ENCODE results near the gene TNFRSF8. TPM values are rescaled to one million over a fixed set of nuclear protein-coding genes. Genes with fewer than 3 reads are reported as not detected.

TNFRSF8 gene
- total RNA-seq, 1 experiment from 2014 or later: 0.47 TPM

DNA sequence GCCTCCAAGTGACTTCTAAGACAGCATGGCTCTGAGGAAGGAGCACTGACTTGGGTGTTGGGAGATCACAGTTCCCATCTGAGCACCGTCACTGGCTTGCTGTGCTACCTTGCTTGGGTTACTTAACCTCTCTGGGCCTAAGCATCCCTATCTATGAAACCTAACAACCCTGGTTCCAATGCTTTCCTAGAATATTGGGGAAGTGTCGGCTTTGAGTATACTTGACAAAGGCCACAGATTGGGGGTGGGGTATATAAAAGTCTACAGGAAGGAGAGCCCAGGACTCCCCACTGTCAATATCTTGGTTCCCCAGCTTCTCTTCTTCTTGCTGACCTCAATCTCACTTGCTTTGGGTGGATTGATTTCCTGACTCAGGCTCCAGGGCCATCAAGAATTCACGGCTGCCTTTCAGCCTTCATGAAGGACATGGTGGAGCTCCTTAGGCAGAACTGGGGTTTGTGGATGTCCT, 110.0 kb downstream of the TNFRSF8 start:
- DNase-seq (ENCODE audit: low read depth): no peak

GRCh38 chr1:12173631-12174121, 110.6 kb downstream of the TNFRSF8 start:
- no peak for DNase-seq (ENCODE audit: low read depth)

DNA sequence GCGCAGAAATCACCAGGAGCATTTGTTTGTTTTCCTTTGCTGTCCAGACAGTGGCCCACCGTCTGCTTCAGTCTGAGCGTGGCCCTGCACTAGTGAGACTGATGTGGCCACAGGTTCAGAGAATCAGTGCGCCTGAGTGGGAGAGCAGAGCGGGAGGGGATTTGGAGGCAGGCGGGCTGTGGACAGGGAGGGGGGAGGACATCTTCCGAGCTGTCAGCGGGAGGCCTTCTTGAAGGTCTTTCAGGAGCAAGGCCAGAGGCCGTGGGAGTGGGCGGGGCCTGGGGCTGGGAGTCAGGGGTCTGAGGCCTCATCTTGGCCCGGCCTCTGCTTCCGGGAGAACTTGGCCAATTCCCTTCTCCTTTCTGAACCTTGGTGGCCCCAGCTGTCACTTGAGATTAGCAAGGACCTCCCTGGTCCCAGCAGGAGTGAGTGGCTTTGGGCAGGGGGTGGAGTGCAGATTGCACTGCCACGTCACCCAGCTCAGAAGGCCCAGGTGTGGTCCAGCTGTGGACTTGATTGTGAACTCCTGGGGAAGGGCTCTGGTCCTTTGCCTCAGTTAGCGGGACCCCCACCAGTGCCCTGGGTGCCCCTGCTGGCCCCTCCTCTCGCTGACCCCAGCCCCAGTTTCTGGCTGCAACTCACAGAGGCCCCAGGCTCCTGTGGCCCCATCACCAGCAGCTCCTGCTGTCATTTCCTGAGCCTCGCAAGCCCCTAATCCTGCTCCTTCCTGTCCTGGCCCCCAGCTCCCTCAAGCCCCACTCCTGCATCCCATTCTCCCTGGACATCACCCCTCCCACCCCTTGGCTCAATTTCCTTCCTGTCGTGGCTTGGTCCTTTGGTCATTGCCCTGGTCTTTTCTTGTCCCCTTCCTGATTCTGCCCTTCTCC, 112.1 kb downstream of the TNFRSF8 start:
- no peak for DNase-seq (ENCODE audit: low read depth)

DNA sequence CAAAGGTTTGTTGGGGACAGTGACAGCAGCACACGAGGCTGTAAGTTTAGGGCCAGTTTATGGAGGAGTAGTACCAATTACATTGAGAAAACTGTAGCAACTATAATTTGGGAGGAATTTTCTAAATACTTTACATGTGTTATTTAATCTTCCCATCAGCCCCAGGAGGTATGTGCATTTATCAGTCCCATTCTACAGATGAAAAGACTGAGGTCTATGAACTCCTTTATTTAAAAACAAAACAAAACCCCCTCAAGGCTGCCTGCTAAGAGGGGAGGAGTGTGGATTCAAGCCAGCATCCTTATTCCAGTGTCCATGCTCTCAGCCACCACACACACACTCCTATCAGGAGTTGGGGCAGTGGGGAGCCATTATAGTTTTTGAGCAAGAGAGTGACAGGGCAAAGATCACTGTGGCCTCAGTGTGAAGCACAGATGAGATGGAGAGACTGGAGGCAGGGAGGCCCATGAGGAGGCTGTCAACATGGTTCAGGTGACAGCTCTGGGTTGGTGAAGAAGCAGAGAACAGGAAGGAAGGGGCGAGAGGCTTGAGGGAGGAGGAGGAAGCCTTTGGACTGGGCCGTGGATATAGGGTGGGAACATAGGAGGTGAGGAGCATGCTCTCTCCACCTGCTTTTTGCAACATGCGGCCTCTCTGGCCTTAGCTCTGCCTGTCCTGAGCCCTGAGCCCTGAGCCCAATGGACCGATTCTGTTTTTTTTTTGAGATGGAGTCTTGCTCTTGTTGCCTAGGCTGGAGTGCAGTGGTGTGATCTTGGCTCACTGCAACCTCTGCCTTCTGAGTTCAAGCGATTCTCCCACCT, 113.4 kb downstream of the TNFRSF8 start:
- no peak for DNase-seq (ENCODE audit: low read depth)

- DNase-seq (ENCODE audit: low read depth): no peak
Observed at GRCh38 chr1:12177156-12177998, 114.3 kb downstream of the TNFRSF8 start.

GRCh38 chr1:12177999-12178441, 114.9 kb downstream of the TNFRSF8 start:
- DNase-seq (ENCODE audit: low read depth): peak; percentile 72

GRCh38 chr1:12178511-12178910, 115.4 kb downstream of the TNFRSF8 start:
- no peak for DNase-seq (ENCODE audit: low read depth)

DNA sequence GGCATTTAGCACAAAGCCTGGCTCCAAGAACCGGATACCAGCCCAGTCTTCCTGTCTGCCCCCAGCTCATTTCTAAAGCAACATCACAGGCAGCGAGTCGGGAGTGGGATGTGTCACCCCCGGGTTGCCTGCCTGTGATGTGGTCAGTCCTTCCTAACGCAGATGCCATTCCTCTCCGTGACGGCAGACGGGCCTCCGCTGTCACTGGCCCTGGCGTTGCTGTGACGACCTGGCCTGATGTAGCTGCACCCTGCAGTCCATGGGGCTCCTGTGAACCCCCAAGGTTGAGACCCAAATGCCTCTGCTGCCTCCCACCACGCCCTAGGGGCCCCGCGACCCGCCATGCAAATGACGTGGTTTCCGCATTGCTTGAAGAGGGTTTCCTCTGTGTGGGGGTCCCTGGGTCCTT, 116.0 kb downstream of the TNFRSF8 start:
- peak; percentile 87 for DNase-seq (ENCODE audit: low read depth)

- no peak for DNase-seq (ENCODE audit: low read depth)
Observed at GRCh38 chr1:12179676-12180075, 116.6 kb downstream of the TNFRSF8 start.

- no peak for DNase-seq (ENCODE audit: low read depth)
Observed at GRCh38 chr1:12180315-12180714, 117.2 kb downstream of the TNFRSF8 start.

DNA sequence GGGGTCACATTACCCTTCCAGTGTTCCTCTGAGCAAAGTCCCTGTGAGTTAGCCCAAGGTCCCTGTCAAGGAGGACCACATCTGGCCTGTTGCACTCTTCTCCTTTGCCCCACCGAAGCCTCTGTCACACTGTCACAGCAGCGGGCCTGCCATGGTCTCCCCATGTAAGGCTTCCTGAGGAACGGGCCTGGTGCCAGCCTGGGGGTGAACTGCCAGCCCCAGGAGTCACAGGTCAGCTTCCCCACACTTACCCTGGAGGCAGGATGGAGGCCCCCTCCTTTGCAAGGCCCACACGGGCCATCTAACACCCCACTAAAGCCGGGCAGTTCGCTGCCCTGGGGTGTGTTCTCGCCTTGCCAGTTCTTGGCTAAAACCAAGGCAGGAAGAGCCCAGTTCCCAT, 117.8 kb downstream of the TNFRSF8 start:
- DNase-seq (ENCODE audit: low read depth): no peak

- no peak for DNase-seq (ENCODE audit: low read depth)
Observed at GRCh38 chr1:12181568-12181967, 118.5 kb downstream of the TNFRSF8 start.

- no peak for DNase-seq (ENCODE audit: low read depth)
Observed at GRCh38 chr1:12182410-12182984, 119.4 kb downstream of the TNFRSF8 start.

GRCh38 chr1:12183095-12183794, 120.1 kb downstream of the TNFRSF8 start:
- DNase-seq (ENCODE audit: low read depth): no peak

- DNase-seq (ENCODE audit: low read depth): peak; percentile 52
Observed at GRCh38 chr1:12184008-12184681, 121.0 kb downstream of the TNFRSF8 start.

GRCh38 chr1:12185036-12185917, 122.2 kb downstream of the TNFRSF8 start:
- no peak for DNase-seq (ENCODE audit: low read depth)

GRCh38 chr1:12185918-12186678, 123.0 kb downstream of the TNFRSF8 start:
- DNase-seq (ENCODE audit: low read depth): no peak

GRCh38 chr1:12186679-12186985, 123.5 kb downstream of the TNFRSF8 start:
- DNase-seq (ENCODE audit: low read depth): no peak

Measured in M059J (cell line).